Keratinocyte (primary cell): ENCODE measurements around the gene ATP6V0A1.

Source experiments
- EZH2 ChIP-seq: IDR thresholded peaks from one replicate; pipeline ENCODE4 v1.6.1; 2012; ENCODE audit warnings: inconsistent platforms, mild to moderate bottlenecking, low read length, moderate library complexity
- TF ChIP-seq, protein P1 (sequence below), 3 experiments: IDR thresholded peaks in 1 of 3; conservative IDR thresholded peaks in 1 of 3; optimal IDR thresholded peaks in 1 of 3; 2 replicates in 2 of 3; 3 replicates in 1 of 3; pipeline versions ENCODE3 to v1.5.1; 2011; ENCODE audit warnings: low read length in 3 of 3, mild to moderate bottlenecking in 3 of 3, moderate library complexity in 2 of 3, control low read depth in 1 of 3, inconsistent platforms in 1 of 3; ENCODE audit not compliant: insufficient read depth in 2 of 3; ENCODE audit errors: extremely low read depth in 1 of 3

DNA sequence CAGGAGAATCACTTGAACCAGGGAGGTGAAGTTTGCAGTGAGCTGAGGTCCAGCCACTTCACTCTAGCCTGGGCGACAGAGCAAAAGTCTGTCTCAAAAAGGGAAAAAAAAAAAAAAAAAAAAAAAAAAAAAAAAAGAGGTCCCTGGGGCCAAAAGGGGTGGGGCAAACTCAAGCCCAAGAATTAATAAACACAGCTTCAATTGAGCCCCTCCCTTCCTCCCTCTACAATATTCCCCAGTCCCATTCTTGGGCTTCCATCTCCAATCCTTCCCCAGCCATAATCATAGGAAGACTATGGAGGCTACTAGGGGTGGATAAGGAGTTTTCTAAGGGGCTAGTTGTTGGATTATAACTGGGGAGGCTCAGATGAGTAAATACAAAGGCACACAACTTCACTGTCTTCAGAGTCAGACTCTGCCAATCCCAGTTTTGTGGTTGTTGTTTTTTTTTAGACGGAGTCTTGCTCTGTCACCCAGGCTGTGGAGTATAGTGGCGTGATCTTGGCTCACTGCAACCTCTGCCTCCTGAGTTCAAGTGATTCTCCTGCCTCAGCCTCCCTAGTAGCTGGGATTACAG lies 45.1 kb upstream of the ATP6V0A1 start:
- TF ChIP-seq, protein P1, sequence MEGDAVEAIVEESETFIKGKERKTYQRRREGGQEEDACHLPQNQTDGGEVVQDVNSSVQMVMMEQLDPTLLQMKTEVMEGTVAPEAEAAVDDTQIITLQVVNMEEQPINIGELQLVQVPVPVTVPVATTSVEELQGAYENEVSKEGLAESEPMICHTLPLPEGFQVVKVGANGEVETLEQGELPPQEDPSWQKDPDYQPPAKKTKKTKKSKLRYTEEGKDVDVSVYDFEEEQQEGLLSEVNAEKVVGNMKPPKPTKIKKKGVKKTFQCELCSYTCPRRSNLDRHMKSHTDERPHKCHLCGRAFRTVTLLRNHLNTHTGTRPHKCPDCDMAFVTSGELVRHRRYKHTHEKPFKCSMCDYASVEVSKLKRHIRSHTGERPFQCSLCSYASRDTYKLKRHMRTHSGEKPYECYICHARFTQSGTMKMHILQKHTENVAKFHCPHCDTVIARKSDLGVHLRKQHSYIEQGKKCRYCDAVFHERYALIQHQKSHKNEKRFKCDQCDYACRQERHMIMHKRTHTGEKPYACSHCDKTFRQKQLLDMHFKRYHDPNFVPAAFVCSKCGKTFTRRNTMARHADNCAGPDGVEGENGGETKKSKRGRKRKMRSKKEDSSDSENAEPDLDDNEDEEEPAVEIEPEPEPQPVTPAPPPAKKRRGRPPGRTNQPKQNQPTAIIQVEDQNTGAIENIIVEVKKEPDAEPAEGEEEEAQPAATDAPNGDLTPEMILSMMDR (optimal IDR thresholded peaks at IDR 0.05 in 1 of 3, IDR thresholded peaks at IDR 0.05 in 1 of 3, conservative IDR thresholded peaks at IDR 0.05 in 1 of 3; ENCODE audit: extremely low read depth in 1 of 3, insufficient read depth in 2 of 3, low read length in 3 of 3) = no peak
- no peak for TF ChIP-seq EZH2
